OCI-LY7 (cell line): ENCODE results near the gene THAP7. TPM values are rescaled to one million over a fixed set of nuclear protein-coding genes. Genes with fewer than 3 reads are reported as not detected.

Source experiments
- BruUV-seq: library from RNA; stranded (reverse); fragments of 400-500 nt; replicated peaks from 2 replicates; lab custom pipeline; 2021; lab: Mats Ljungman, UMichigan
- CTCF ChIA-PET: fragments of 300-600 bp; sonication (Branson Sonifier 250); formaldehyde crosslinking; loops from one replicate; lab custom pipeline; 2022; ENCODE audit warnings: antibody characterized with exemption; ENCODE audit not compliant: unreplicated experiment; lab: Charles Lee
- POLR2A ChIA-PET: fragments of 300-600 bp; sonication (Branson Sonifier 250); formaldehyde crosslinking; loops from one replicate; lab custom pipeline; 2022; ENCODE audit warnings: antibody characterized with exemption; lab: Charles Lee
- DNase-seq: peaks from one replicate; pipeline ENCODE4 v3.0.0-alpha.2; 2015; ENCODE audit warnings: low spot score
- H2AFZ ChIP-seq: fragments of 200-600 bp; sonication (generic), shearing (Covaris generic); 2 replicates; pipeline ENCODE4 v1.6.1; 2014; ENCODE audit warnings: mild to moderate bottlenecking, antibody characterized with exemption, low read length, moderate library complexity
- H3K27ac ChIP-seq: fragments of 200-600 bp; sonication (generic); 2 replicates; pipeline ENCODE4 v1.5.1; 2014; ENCODE audit warnings: mixed run types, low read depth, mild to moderate bottlenecking, moderate library complexity, low read length, inconsistent platforms; ENCODE audit not compliant: poor library complexity, severe bottlenecking
- H3K36me3 ChIP-seq: fragments of 200-600 bp; sonication (generic); 2 replicates; pipeline ENCODE4 v1.6.1; 2014; ENCODE audit warnings: mild to moderate bottlenecking, antibody characterized with exemption, low read length, moderate library complexity, mixed read lengths; ENCODE audit not compliant: insufficient read depth
- H3K4me1 ChIP-seq: fragments of 200-600 bp; sonication (generic); 2 replicates; pipeline ENCODE4 v1.5.1; 2014; ENCODE audit warnings: mild to moderate bottlenecking, low read length; ENCODE audit not compliant: insufficient read depth, poor library complexity, severe bottlenecking
- H3K4me2 ChIP-seq: fragments of 200-600 bp; sonication (generic); 2 replicates; pipeline ENCODE4 v1.6.1; 2014; ENCODE audit warnings: mild to moderate bottlenecking, low read length
- H3K4me3 ChIP-seq: fragments of 200-600 bp; sonication (generic); 2 replicates; pipeline ENCODE4 v1.5.1; 2014; ENCODE audit warnings: mild to moderate bottlenecking, low read depth, low read length; ENCODE audit not compliant: poor library complexity, severe bottlenecking
- H3K79me2 ChIP-seq: fragments of 200-600 bp; sonication (generic); 2 replicates; pipeline ENCODE4 v1.6.1; 2016; ENCODE audit warnings: low read depth, mild to moderate bottlenecking, low read length, moderate library complexity, mixed read lengths; ENCODE audit not compliant: insufficient read depth
- H3K9me2 ChIP-seq: fragments of 200-600 bp; sonication (generic); 2 replicates; pipeline ENCODE4 v1.6.1; 2016; ENCODE audit warnings: mild to moderate bottlenecking, low read length, mixed read lengths; ENCODE audit not compliant: insufficient read depth
- H3K9me3 ChIP-seq: fragments of 200-600 bp; sonication (generic); 2 replicates; pipeline ENCODE4 v1.6.1; 2014; ENCODE audit warnings: mild to moderate bottlenecking, mixed run types, low read length, mixed read lengths
- H4K20me1 ChIP-seq: fragments of 200-600 bp; sonication (generic); 2 replicates; pipeline ENCODE4 v1.6.1; 2014; ENCODE audit warnings: mild to moderate bottlenecking, antibody characterized with exemption, low read length, moderate library complexity, mixed read lengths; ENCODE audit not compliant: insufficient read depth
- CTCF ChIP-seq: fragments of 200-600 bp; sonication (generic); conservative IDR thresholded peaks from 2 replicates; pipeline ENCODE4 v1.5.1; 2014; ENCODE audit warnings: mild to moderate bottlenecking, antibody characterized with exemption, low read length, moderate library complexity, mixed read lengths
- EZH2phosphoT487 ChIP-seq: fragments of 200-600 bp; sonication (generic); IDR thresholded peaks from 2 replicates; pipeline ENCODE4 v1.6.1; 2018; ENCODE audit warnings: low read depth, borderline replicate concordance, mild to moderate bottlenecking, mixed run types, antibody characterized with exemption, low read length, moderate library complexity, mixed read lengths
- intact Hi-C: fragments of 100-400 bp; cut with micrococcal nuclease; formaldehyde crosslinking; loops from one replicate; pipeline ENCODE4 v1.10.0; 2022; ENCODE audit not compliant: unreplicated experiment
- total RNA-seq, 2 experiments: library from RNA; depleted of rRNA in 1 of 2; stranded (reverse); fragments of >200 nt in 1 of 2; shearing (Covaris generic) in 1 of 2; gene quantifications; 2 replicates each; pipeline ENCODE4 v1.2.3, GENCODE V29; 2014 to 2022

The THAP7 gene
- total RNA-seq, 2 experiments from 2014 or later, result 36.3 to 73.0 TPM

DNA sequence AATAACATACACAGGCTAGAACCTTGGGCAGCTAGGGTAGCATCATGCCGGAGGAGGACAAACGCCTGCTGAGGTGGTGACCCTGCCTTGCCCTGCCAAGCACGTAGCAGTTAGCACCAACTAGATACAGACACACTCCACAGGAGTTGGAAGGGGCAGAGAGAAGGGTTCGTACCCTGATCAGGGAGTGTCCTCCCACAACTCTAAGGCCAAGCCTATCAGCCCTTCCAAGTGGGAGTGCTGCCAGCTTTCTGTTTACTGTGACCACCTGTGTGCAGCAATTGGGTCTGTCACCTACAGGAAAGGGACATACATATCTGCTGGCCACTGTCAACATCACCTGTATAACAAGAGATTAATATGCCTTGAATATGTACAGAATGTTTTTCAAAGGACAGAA lies 1.9 kb upstream of the THAP7 start:
- Histone ChIP-seq H3K4me1 (peaks cover 29% of the 10 kb centered on the region), H3K9me3 (no peaks in the 10 kb centered on the region), H3K9me2 (no peaks in the 10 kb centered on the region), H3K79me2 (peaks cover 30% of the 10 kb centered on the region), H3K36me3 (peaks cover 25% of the 10 kb centered on the region), H3K4me2 (peak overlapping the region; percentile 100), H3K4me3 (peak overlapping the region; percentile 83), H3K27ac (no peak overlapping the region), H2AFZ (no peak overlapping the region), H4K20me1 (no peaks in the 10 kb centered on the region)
- TF ChIP-seq EZH2phosphoT487, result no peak
- TF ChIP-seq CTCF, result no peak
- no TSS peak for BruUV-seq
- CTCF ChIA-PET, result interaction anchor here (0.6 kb wide), 1 partner anchor 12 kb away, joined by 3 read pairs; no protein-coding TSS in a partner anchor
- POLR2A ChIA-PET, result interaction anchor here (1.3 to 1.4 kb wide), 2 partner anchors 15 to 18 kb away, joined by 3 read pairs; no protein-coding TSS in a partner anchor
- intact Hi-C loops, result loop anchor here (10.0 kb wide), 1 partner anchor 149 kb away; the partner anchor contains the start of genes PI4KA and SNAP29
- no peak for DNase-seq

DNA sequence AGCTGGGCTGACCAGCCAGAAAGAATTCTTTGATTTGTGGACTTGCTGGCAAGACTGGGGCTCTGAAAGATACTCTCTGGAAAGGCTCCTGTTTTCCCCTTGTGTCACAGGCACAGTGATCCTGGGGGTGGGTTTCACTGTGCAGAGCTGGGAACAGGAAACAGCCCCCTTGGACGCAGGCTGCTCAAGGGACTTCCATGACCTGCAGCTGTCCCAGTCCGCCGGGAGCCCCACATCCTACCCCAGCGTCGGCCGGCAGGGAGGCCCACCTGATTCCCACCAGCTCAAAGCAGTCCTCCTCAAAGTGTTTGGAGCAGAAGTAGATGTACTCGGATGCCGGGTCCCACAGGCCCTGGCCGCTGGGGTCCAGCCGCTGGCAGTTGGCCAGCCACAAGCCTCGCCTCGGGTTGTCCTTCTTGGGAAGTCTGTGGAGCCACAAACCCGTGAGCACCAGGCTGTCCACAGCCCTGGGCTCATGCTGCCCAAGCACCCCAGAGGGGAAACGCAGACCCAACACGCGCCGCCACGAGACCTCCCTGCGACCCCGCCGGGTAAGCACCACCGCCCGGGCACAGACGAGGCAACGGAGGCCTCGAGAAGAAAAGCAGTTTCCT lies 824 bp downstream of the THAP7 start:
- Histone ChIP-seq H3K4me2 (peak overlapping the region; percentile 100), H3K79me2 (peaks cover 30% of the 10 kb centered on the region), H3K27ac (peak overlapping the region; percentile 96), H3K4me3 (peak overlapping the region; percentile 83), H3K9me2 (no peaks in the 10 kb centered on the region), H3K4me1 (peaks cover 36% of the 10 kb centered on the region), H3K36me3 (peaks cover 41% of the 10 kb centered on the region), H3K9me3 (no peaks in the 10 kb centered on the region), H2AFZ (peak overlapping the region; percentile 15; the same call in 1 of the 2 replicates), H4K20me1 (no peaks in the 10 kb centered on the region)
- no peak for DNase-seq
- intact Hi-C loops, result loop anchor here (10.0 kb wide), 1 partner anchor 146 kb away; the partner anchor contains the start of genes PI4KA and SNAP29
- ChIA-PET POLR2A (no interaction called here), CTCF (no interaction called here)
- BruUV-seq, result no TSS peak
- TF ChIP-seq EZH2phosphoT487, result no peak
- no peak; the same call in 1 of the 2 replicates for TF ChIP-seq CTCF
